ENCODE results near the gene C16orf90. TPM values are rescaled to one million over a fixed set of nuclear protein-coding genes. Genes with fewer than 3 reads are reported as not detected.

Gene C16orf90
- polyA plus RNA-seq, 1 of the 3 experiments (the other 2 are of a cell fraction) = not detected

DNA sequence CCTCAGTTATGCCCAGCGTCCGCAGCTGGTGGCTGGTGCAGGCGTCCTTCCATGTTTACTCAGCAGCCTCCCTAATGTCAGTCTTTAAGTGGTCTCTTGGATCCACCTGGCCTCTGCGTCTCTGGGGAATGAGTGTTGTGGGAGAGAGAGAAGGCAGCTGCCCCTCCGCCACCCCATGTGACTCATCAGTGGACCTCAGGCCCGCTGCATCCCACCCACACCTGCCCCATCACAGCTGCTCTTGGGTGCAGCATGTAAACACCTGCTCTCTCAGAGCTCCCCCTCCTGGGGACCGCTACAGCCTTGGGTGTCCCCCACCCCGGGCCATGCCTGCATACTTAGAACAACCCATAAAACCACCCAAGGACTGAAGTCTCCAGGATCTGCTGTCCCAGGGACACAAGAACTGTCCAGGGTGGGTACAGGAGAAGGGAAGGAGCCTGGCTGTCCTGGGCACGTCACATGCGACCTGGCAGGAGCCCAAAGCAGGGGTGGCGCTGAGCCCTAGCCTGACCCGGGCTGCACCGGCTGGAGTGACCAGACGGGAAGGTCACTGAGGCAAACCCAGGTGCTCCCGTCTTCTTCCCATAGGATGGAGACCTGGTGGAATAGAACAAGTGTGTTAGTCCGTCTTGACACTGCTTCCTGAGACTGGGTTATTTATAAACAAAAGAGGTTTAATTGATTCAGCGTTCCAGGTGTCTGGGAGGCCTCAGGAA, 4.2 kb downstream of the C16orf90 start:
- H3K36me3 ChIP-seq (replicated peaks in 1 of 2; ENCODE audit: control insufficient read depth in 1 of 2, insufficient read depth in 2 of 2, low read length in 1 of 2) = peaks cover 0 to 17% of the 10 kb centered on the region in 2 experiments
- H3K4me2 ChIP-seq = no peak overlapping the region
- no peak overlapping the region for H3K4me3 ChIP-seq (ENCODE audit: low read depth in 2 of 2, low read length in 1 of 2)
- 71% methylated on average over 11 of the region's 17 CpGs for WGBS (ENCODE audit: low lambda C conversion rate)
- H3K27ac ChIP-seq (ENCODE audit: low read depth in 2 of 2, low read length in 1 of 2) = no peak overlapping the region
- H3F3A ChIP-seq (replicated peaks; ENCODE audit: insufficient read depth) = no peaks in the 10 kb centered on the region
- H3K9me2 ChIP-seq = no peaks in the 10 kb centered on the region
- POLR2A ChIA-PET = no interaction called here
- H3K27me3 ChIP-seq (ENCODE audit: insufficient read depth) = no peaks in the 10 kb centered on the region
- TF ChIP-seq CHD2 (IDR thresholded peaks at IDR 0.05; ENCODE audit: low read length, partially characterized antibody) (no peak), TAF1 (IDR thresholded peaks at IDR 0.05; ENCODE audit: borderline replicate concordance, low read depth, low read length) (no peak), RAD21 (IDR thresholded peaks at IDR 0.05; ENCODE audit: low read length) (0 out of 2 replicates have a peak, but pooled peaks have one; percentile 13)
- H3K9me3 ChIP-seq = no peaks in the 10 kb centered on the region
- DNase-seq = no peak
- no peaks in the 10 kb centered on the region for H3K79me2 ChIP-seq (ENCODE audit: insufficient read depth)
- peaks cover 0 to 3% of the 10 kb centered on the region in 2 experiments; a peak in 1 of 4 replicates for H3K4me1 ChIP-seq (ENCODE audit: control insufficient read depth in 1 of 2, insufficient read depth in 2 of 2, low read depth in 1 of 2, low read length in 1 of 2)
- CTCF ChIA-PET = no interaction called here
- no peak overlapping the region for H2AFZ ChIP-seq (ENCODE audit: low read depth)
- H4K20me1 ChIP-seq (ENCODE audit: insufficient read depth) = no peaks in the 10 kb centered on the region
- H3K9ac ChIP-seq = no peak overlapping the region

DNA sequence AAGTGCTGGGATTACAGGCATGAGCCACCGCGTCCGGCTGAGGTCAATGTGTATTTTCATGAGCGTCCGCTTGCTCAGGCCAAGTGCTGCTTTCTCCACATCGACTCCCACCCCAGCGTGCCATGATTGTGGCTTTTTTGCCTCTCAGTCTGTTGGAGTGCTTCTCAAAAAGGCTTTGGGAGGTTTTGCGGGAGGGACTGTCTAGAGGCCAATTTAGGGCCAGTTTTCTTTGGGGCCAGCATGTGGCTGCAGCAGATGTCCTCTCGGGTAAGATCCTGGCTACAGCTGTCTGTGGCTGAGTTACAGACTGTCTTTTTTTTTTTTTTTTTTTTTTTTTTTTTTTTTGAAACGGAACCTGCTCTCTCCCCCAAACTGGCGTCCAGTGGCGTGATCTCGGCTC, 6.5 kb downstream of the C16orf90 start:
- H2AFZ ChIP-seq (ENCODE audit: low read depth) = no peak overlapping the region
- H3K9me2 ChIP-seq = no peaks in the 10 kb centered on the region
- ChIA-PET POLR2A (no interaction called here), CTCF (interaction anchor here (0.9 kb wide), 1 partner anchor 12 kb away, joined by 4 read pairs; the partner anchor contains the start of gene CLUAP1)
- 77% methylated on average over 9 of the region's 13 CpGs for WGBS (ENCODE audit: low lambda C conversion rate)
- no peaks in the 10 kb centered on the region for H4K20me1 ChIP-seq (ENCODE audit: insufficient read depth)
- no peak overlapping the region for H3K9ac ChIP-seq
- H3K27ac ChIP-seq (ENCODE audit: low read depth in 2 of 2, low read length in 1 of 2) = no peak overlapping the region
- H3K79me2 ChIP-seq (ENCODE audit: insufficient read depth) = no peaks in the 10 kb centered on the region
- H3K27me3 ChIP-seq (ENCODE audit: insufficient read depth) = no peaks in the 10 kb centered on the region
- H3K4me2 ChIP-seq = no peak overlapping the region
- no peaks in the 10 kb centered on the region for H3F3A ChIP-seq (replicated peaks; ENCODE audit: insufficient read depth)
- H3K4me1 ChIP-seq (ENCODE audit: control insufficient read depth in 1 of 2, insufficient read depth in 2 of 2, low read depth in 1 of 2, low read length in 1 of 2) = peaks cover 0 to 3% of the 10 kb centered on the region in 2 experiments; a peak in 1 of 4 replicates
- no peak overlapping the region for H3K4me3 ChIP-seq (ENCODE audit: low read depth in 2 of 2, low read length in 1 of 2)
- TF ChIP-seq RAD21 (IDR thresholded peaks at IDR 0.05; ENCODE audit: low read length) (no peak), NFIC (IDR thresholded peaks at IDR 0.05; ENCODE audit: borderline replicate concordance) (no peak), PBX3 (IDR thresholded peaks at IDR 0.05) (no peak), NRF1 (IDR thresholded peaks at IDR 0.05; ENCODE audit: low read depth, low read length) (no peak), EP300 (IDR thresholded peaks at IDR 0.05; ENCODE audit: borderline replicate concordance in 1 of 2, low read depth in 1 of 2, low read length in 1 of 2) (no peak), TAF1 (IDR thresholded peaks at IDR 0.05; ENCODE audit: borderline replicate concordance, low read depth, low read length) (no peak), YY1 (IDR thresholded peaks at IDR 0.05; ENCODE audit: low read depth) (no peak), RCOR1 (IDR thresholded peaks at IDR 0.05; ENCODE audit: low read length) (no peak), EZH2phosphoT487 (IDR thresholded peaks at IDR 0.05; ENCODE audit: borderline replicate concordance, low read depth) (no peak), MXI1 (IDR thresholded peaks at IDR 0.05; ENCODE audit: low read depth, low read length) (no peak), FOXJ3 (CRISPR knock-in tag; IDR thresholded peaks at IDR 0.05) (no peak), SIN3A (IDR thresholded peaks at IDR 0.05; ENCODE audit: borderline replicate concordance, low read depth, low read length) (no peak), USF1 (IDR thresholded peaks at IDR 0.05; ENCODE audit: borderline replicate concordance, low read depth) (no peak), GATA2 (CRISPR knock-in tag; IDR thresholded peaks at IDR 0.05) (no peak), REST (IDR thresholded peaks at IDR 0.05; ENCODE audit: low read depth, low read length) (no peak), JUND (IDR thresholded peaks at IDR 0.05) (no peak)
- no peaks in the 10 kb centered on the region for H3K9me3 ChIP-seq
- peaks cover 2 to 39% of the 10 kb centered on the region in 2 experiments for H3K36me3 ChIP-seq (replicated peaks in 1 of 2; ENCODE audit: control insufficient read depth in 1 of 2, insufficient read depth in 2 of 2, low read length in 1 of 2)
- no peak for DNase-seq

Measured in SK-N-SH (cell line).